ENCODE measurements around the gene LPGAT1. TPM values are rescaled to one million over a fixed set of nuclear protein-coding genes. Genes with fewer than 3 reads are reported as not detected.

LPGAT1 gene
- total and polyA plus RNA-seq, 2 of the 13 experiments (the other 11 are each of a cell fraction or from before 2014, with no cell fraction given) = 12.1 to 48.3 TPM

GRCh38 chr1:211722277-211723175 lies 108.0 kb downstream of the LPGAT1 start (continued):
- TF ChIP-seq FOXP4 (CRISPR knock-in tag; IDR thresholded peaks at IDR 0.05) = no peak
- no peak for TF ChIP-seq XRCC5 (optimal IDR thresholded peaks at IDR 0.05; ENCODE audit: low read length)
- no peak for TF ChIP-seq ZNF800 (CRISPR knock-in tag; IDR thresholded peaks at IDR 0.05)
- no peak for TF ChIP-seq RARA (CRISPR knock-in tag; IDR thresholded peaks at IDR 0.05)
- no peak for TF ChIP-seq SUZ12 (IDR thresholded peaks at IDR 0.05; ENCODE audit: low read depth, low read length)
- no peak for TF ChIP-seq RBAK (CRISPR knock-in tag; IDR thresholded peaks at IDR 0.05)
- TF ChIP-seq XBP1 (CRISPR knock-in tag; IDR thresholded peaks at IDR 0.05) = no peak
- TF ChIP-seq ZSCAN5A (CRISPR knock-in tag; IDR thresholded peaks at IDR 0.05; ENCODE audit: borderline replicate concordance) = no peak
- peak; percentile 78 for TF ChIP-seq ZNF264 (CRISPR knock-in tag; IDR thresholded peaks at IDR 0.05)
- no peak for TF ChIP-seq NR3C1 (CRISPR knock-in tag; IDR thresholded peaks at IDR 0.05)
- no peak for TF ChIP-seq ZNF335 (CRISPR knock-in tag; IDR thresholded peaks at IDR 0.05)
- TF ChIP-seq CTCF (CRISPR knock-in tag; IDR thresholded peaks at IDR 0.05) = 0 out of 2 replicates have a peak, but pooled peaks have one; percentile 10
- TF ChIP-seq CEBPB (IDR thresholded peaks at IDR 0.05; ENCODE audit: borderline replicate concordance, low read depth, low read length) = peak; percentile 50; the same call in 1 of the 2 replicates
- TF ChIP-seq GTF2F1 (IDR thresholded peaks at IDR 0.05; ENCODE audit: low read length) = no peak
- TF ChIP-seq ZNF12 (CRISPR knock-in tag; IDR thresholded peaks at IDR 0.05) = peak; percentile 66; the same call in 1 of the 2 replicates
- no peak for TF ChIP-seq ZNF614 (CRISPR knock-in tag; IDR thresholded peaks at IDR 0.05; ENCODE audit: borderline replicate concordance)
- no peak for TF ChIP-seq SRF (IDR thresholded peaks at IDR 0.05; ENCODE audit: low read depth, low read length)
- no peak for TF ChIP-seq ZNF24 (IDR thresholded peaks at IDR 0.05)
- no peak for TF ChIP-seq ZNF253 (CRISPR knock-in tag; IDR thresholded peaks at IDR 0.05; ENCODE audit: borderline replicate concordance)
- TF ChIP-seq ZNF275 (CRISPR knock-in tag; IDR thresholded peaks at IDR 0.05; ENCODE audit: borderline replicate concordance) = no peak
- TF ChIP-seq PLRG1 (conservative IDR thresholded peaks at IDR 0.05) = no peak
- no peak for TF ChIP-seq ZNF160 (CRISPR knock-in tag; IDR thresholded peaks at IDR 0.05)
- TF ChIP-seq HNRNPL (IDR thresholded peaks at IDR 0.05; ENCODE audit: low read depth, low read length) = no peak

All from HepG2 (cell line).